Upper lobe of left lung (tissue), 6 donors: ENCODE data around the gene RGMB. TPM values are rescaled to one million over a fixed set of nuclear protein-coding genes. Genes with fewer than 3 reads are reported as not detected.

Source experiments
- ATAC-seq, 2 donors: fragments of 200-7000 bp; cut with Tn5 transposase; one replicate each; pipeline ENCODE4 v1.9.1; 2022; ENCODE audit warnings: mild to moderate bottlenecking in 2 of 2, moderate library complexity in 2 of 2; ENCODE audit not compliant: low FRiP score in 2 of 2
- DNase-seq, 2 donors: peaks; one replicate each; pipeline ENCODE4 v3.0.0-alpha.2; 2019 to 2020
- H3K27ac ChIP-seq, 4 donors: fragments of 200-600 bp; sonication (generic); one replicate each; pipeline ENCODE4 v1.5.1; 2016 to 2019
- H3K27me3 ChIP-seq, 4 donors: fragments of 200-600 bp; sonication (generic); one replicate each; pipeline ENCODE4 v1.5.1; 2017 to 2019
- H3K36me3 ChIP-seq, 4 donors: fragments of 200-600 bp; sonication (generic); one replicate each; pipeline ENCODE4 v1.5.1; 2016 to 2019
- H3K4me1 ChIP-seq, 4 donors: fragments of 200-600 bp; sonication (generic); one replicate each; pipeline ENCODE4 v1.5.1; 2018 to 2019
- H3K4me3 ChIP-seq, 4 donors: fragments of 200-600 bp; sonication (generic); one replicate each; pipeline ENCODE4 v1.5.1; 2017 to 2019; ENCODE audit warnings: mild to moderate bottlenecking in 2 of 4, moderate library complexity in 1 of 4
- H3K9me3 ChIP-seq, 4 donors: fragments of 200-600 bp; sonication (generic); one replicate each; pipeline ENCODE4 v1.5.1; 2018 to 2019
- CTCF ChIP-seq, 6 experiments: fragments of 450-650 bp in 4 of 6; fragments of 200-600 bp in 2 of 6; sonication (generic) in 2 of 6; IDR thresholded peaks; one replicate each; pipeline ENCODE4 v1.5.1; 2016 to 2019; ENCODE audit warnings: antibody characterized with exemption in 6 of 6
- EP300 ChIP-seq, 4 donors: sonication (generic); formaldehyde crosslinking; IDR thresholded peaks; one replicate each; pipeline ENCODE4 v1.5.1; 2017; ENCODE audit warnings: antibody characterized with exemption in 4 of 4, control low read depth in 2 of 4
- POLR2A ChIP-seq, 4 donors: fragments of 450-650 bp; IDR thresholded peaks; one replicate each; pipeline ENCODE4 v1.5.1; 2016 to 2017; ENCODE audit warnings: antibody characterized with exemption in 4 of 4, mild to moderate bottlenecking in 2 of 4
- POLR2AphosphoS5 ChIP-seq, 2 donors: sonication (generic); formaldehyde crosslinking; IDR thresholded peaks; one replicate each; pipeline ENCODE4 v1.5.1; 2017; ENCODE audit warnings: antibody characterized with exemption in 2 of 2
- WGBS, 2 donors: methylation state at CpG; one replicate each; pipeline ENCODE4 v1.1.5; 2017 to 2018; 5-methylcytosine and 5-hydroxymethylcytosine counted together
- total RNA-seq, 6 donors: library from RNA; depleted of rRNA in 4 of 6; stranded (reverse); fragments of >200 nt in 4 of 6; gene quantifications; one replicate each; pipeline versions ENCODE4 v1.1.0 to v1.2.1, GENCODE V29; 2016 to 2021
- donor health status: DM: no; HTN: no; CAD: no; lungs with moderate emphysema.
- donor health status: DM: no; HTN: yes; CAD: no; lungs with severe emphysema.

RGMB gene
- total RNA-seq, 6 donors from 2014 or later: 19.0 to 52.2 (median 33.1) TPM

GRCh38 chr5:98836175-98836574 lies 62.7 kb downstream of the RGMB start:
- DNase-seq (no peak), ATAC-seq (no peak)
- no peak overlapping the region for H3K27ac ChIP-seq
- TF ChIP-seq CTCF (IDR thresholded peaks at IDR 0.05) (no peak), EP300 (IDR thresholded peaks at IDR 0.05) (no peak), POLR2A (IDR thresholded peaks at IDR 0.05) (no peak), POLR2AphosphoS5 (IDR thresholded peaks at IDR 0.05) (no peak)
- H3K4me1 ChIP-seq: no peaks in the 10 kb centered on the region
- no peaks in the 10 kb centered on the region for H3K27me3 ChIP-seq
- H3K36me3 ChIP-seq: no peaks in the 10 kb centered on the region
- no peak overlapping the region for H3K4me3 ChIP-seq
- H3K9me3 ChIP-seq: no peaks in the 10 kb centered on the region
- WGBS, 2 donors: 88 to 98% methylated on average over 5 of the region's 5 CpGs

GRCh38 chr5:98839469-98840383 lies 66.3 kb downstream of the RGMB start:
- no peak for TF ChIP-seq POLR2A (IDR thresholded peaks at IDR 0.05)
- no peak for TF ChIP-seq POLR2AphosphoS5 (IDR thresholded peaks at IDR 0.05)
- no peak for TF ChIP-seq CTCF (IDR thresholded peaks at IDR 0.05)
- TF ChIP-seq EP300 (IDR thresholded peaks at IDR 0.05): no peak
- no peaks in the 10 kb centered on the region for H3K27me3 ChIP-seq
- peak overlapping the region in 3 of 4 donors; percentile 18 to 34 (median 33) for H3K4me3 ChIP-seq
- DNase-seq (peak in 1 of 2 donors; percentile 83), ATAC-seq (peak in 1 of 2 donors; percentile 71)
- no peaks in the 10 kb centered on the region for H3K36me3 ChIP-seq
- no peak overlapping the region for H3K27ac ChIP-seq
- H3K9me3 ChIP-seq: peaks cover 0 to 6% (median 0%) of the 10 kb centered on the region in 4 donors
- WGBS, 2 donors: 63 to 78% methylated on average over 28 to 41 of the region's 42 CpGs
- H3K4me1 ChIP-seq: no peaks in the 10 kb centered on the region

- WGBS, 2 donors: 58 to 76% methylated on average over 1 of the region's 1 CpG
- Histone ChIP-seq H3K36me3 (no peaks in the 10 kb centered on the region), H3K27me3 (no peaks in the 10 kb centered on the region), H3K4me3 (no peak overlapping the region), H3K27ac (no peak overlapping the region), H3K9me3 (peaks cover 0 to 8% (median 0%) of the 10 kb centered on the region in 4 donors), H3K4me1 (no peaks in the 10 kb centered on the region)
- no peak for ATAC-seq
- no peak for TF ChIP-seq POLR2AphosphoS5 (IDR thresholded peaks at IDR 0.05)
- DNase-seq: no peak
These were observed 67.5 kb downstream of the RGMB start for GRCh38 chr5:98840946-98841345.

GRCh38 chr5:98843481-98843880 lies 70.0 kb downstream of the RGMB start:
- DNase-seq: no peak
- Histone ChIP-seq H3K36me3 (no peaks in the 10 kb centered on the region), H3K4me3 (no peak overlapping the region), H3K4me1 (no peaks in the 10 kb centered on the region), H3K27ac (no peak overlapping the region), H3K27me3 (no peaks in the 10 kb centered on the region), H3K9me3 (peaks cover 0 to 8% (median 0%) of the 10 kb centered on the region in 4 donors)
- 94 to 100% methylated on average over 3 of the region's 3 CpGs for WGBS, 2 donors
- no peak for ATAC-seq
- TF ChIP-seq POLR2AphosphoS5 (IDR thresholded peaks at IDR 0.05) (no peak), POLR2A (IDR thresholded peaks at IDR 0.05) (no peak), EP300 (IDR thresholded peaks at IDR 0.05) (no peak), CTCF (IDR thresholded peaks at IDR 0.05) (no peak)

- no peak overlapping the region for H3K27ac ChIP-seq
- no peaks in the 10 kb centered on the region for H3K4me1 ChIP-seq
- ATAC-seq: no peak
- H3K27me3 ChIP-seq: no peaks in the 10 kb centered on the region
- DNase-seq: no peak
- WGBS, 2 donors: 93 to 98% methylated on average over 6 of the region's 6 CpGs
- peaks cover 0 to 8% (median 0%) of the 10 kb centered on the region in 4 donors for H3K9me3 ChIP-seq
- no peak overlapping the region for H3K4me3 ChIP-seq
- no peaks in the 10 kb centered on the region for H3K36me3 ChIP-seq
- TF ChIP-seq POLR2A (IDR thresholded peaks at IDR 0.05) (no peak), CTCF (IDR thresholded peaks at IDR 0.05) (no peak), POLR2AphosphoS5 (IDR thresholded peaks at IDR 0.05) (no peak), EP300 (IDR thresholded peaks at IDR 0.05) (no peak)
These were observed 71.4 kb downstream of the RGMB start for GRCh38 chr5:98844865-98845264.
